ENCODE results near the gene MAD1L1.

MAD1L1 gene

DNA sequence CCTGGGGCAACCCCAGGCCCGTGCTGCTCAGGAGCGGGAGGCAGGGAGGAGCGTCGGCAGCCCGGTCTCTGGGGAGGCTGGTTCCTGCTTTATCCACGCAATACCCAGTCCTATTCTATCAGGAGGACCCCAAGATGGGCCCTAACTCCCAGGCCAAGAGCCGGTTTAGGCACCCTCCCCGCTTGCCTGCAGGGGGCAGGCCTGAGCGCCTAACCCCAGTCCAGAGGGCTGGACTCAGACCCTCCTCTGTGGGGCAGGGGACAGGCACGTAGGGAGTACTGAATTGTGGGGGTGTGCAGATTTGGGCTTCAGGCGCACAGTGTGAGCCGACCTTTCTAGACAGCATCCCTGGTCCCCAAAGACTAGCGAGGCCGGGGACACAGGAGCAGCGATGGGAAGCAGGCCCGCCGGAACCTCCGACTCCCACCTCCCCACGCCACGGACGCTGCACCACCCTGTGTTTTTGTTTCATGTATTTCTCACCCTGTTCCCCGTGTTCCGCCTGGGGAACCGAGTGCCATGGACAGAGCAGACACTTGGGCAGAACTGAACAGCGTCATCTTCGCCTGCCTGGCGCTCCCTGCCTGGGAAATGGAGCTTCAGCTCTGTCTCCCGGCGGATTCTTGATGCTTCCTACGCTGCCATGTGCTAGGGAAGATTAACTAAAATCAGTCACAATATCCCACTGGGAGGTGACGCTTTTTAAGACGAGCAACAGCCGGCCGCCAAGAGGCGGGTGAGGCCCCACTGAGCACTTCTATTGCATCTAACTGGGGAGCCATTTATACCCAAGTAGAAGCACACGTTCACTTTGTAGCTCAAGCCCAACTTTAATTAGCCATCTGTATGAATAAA is 14.6 kb upstream of the MAD1L1 start:
- Histone ChIP-seq H4K20me1 (ENCODE audit: insufficient read depth, low read length) (peaks cover 12% of the 10 kb centered on the region), H3K9ac (ENCODE audit: low read depth, low read length) (no peak overlapping the region), H3K36me3 (ENCODE audit: insufficient read depth, low read length) (peaks cover 65% of the 10 kb centered on the region), H3K4me1 (ENCODE audit: insufficient read depth, low read length) (peaks cover 20% of the 10 kb centered on the region), H3K4me3 (ENCODE audit: low read depth in 1 of 2, low read length in 2 of 2) (no peak overlapping the region), H3K27ac (ENCODE audit: low read length) (no peak overlapping the region), H3K79me2 (ENCODE audit: insufficient read depth, low read length) (peaks cover 27% of the 10 kb centered on the region), H2AFZ (ENCODE audit: low read depth, low read length) (no peak overlapping the region), H3K27me3 (ENCODE audit: insufficient read depth, low read length, poor library complexity) (no peaks in the 10 kb centered on the region), H3K4me2 (ENCODE audit: insufficient read depth, low read length) (no peak overlapping the region), H3K9me3 (ENCODE audit: insufficient read depth, low read length, severe bottlenecking) (no peaks in the 10 kb centered on the region)
- DNase-seq, result no peak
- TF ChIP-seq, protein P1, sequence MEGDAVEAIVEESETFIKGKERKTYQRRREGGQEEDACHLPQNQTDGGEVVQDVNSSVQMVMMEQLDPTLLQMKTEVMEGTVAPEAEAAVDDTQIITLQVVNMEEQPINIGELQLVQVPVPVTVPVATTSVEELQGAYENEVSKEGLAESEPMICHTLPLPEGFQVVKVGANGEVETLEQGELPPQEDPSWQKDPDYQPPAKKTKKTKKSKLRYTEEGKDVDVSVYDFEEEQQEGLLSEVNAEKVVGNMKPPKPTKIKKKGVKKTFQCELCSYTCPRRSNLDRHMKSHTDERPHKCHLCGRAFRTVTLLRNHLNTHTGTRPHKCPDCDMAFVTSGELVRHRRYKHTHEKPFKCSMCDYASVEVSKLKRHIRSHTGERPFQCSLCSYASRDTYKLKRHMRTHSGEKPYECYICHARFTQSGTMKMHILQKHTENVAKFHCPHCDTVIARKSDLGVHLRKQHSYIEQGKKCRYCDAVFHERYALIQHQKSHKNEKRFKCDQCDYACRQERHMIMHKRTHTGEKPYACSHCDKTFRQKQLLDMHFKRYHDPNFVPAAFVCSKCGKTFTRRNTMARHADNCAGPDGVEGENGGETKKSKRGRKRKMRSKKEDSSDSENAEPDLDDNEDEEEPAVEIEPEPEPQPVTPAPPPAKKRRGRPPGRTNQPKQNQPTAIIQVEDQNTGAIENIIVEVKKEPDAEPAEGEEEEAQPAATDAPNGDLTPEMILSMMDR (IDR thresholded peaks at IDR 0.05; ENCODE audit: borderline replicate concordance, extremely low read depth, low read length, poor library complexity, severe bottlenecking), result peak; percentile 70
- no peak for TF ChIP-seq EZH2 (IDR thresholded peaks at IDR 0.05; ENCODE audit: borderline replicate concordance, low read depth, low read length, severe bottlenecking)
- ATAC-seq (ENCODE audit: insufficient read depth, low read depth), result no peak

DNA sequence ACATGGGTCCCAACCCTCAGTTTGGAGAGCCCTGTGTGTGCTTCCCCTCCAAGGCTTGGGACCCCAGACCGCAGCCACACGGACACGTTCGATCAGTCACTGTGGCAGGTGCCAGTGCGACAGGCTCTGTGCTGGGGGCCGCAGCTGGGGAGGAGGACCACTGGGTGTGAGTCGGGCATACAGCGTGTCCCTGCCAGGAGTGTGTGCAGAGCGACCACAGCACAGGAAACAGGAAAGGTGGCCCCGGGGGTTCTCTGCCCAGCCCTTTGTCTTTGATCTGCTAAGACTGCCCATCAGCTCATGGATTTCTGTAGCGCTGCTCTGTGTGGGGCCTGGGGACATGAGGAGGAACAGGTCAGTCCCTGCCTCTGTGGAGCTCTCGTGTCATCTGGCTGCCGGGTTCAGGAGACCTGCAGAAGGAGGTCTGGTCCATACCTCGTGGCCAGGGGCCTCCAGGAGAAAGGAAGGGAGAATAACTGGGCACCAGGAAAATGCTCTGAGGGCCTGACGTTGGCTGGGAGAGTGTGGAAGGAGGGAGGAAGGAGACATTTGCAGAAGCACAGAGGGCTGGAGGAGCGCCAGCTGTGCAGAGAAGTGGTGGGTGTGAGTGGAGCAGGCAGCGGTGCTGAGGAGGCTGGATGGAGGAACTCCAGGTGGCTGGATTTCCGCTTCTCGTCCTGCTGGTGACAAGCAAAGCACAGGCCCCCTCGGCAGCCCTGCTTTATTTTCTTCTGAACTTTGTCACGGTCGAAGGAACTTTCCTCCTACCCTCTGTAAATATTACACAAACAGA is 13.3 kb upstream of the MAD1L1 start:
- Histone ChIP-seq H3K27ac (ENCODE audit: low read length) (no peak overlapping the region), H3K4me2 (ENCODE audit: insufficient read depth, low read length) (no peak overlapping the region), H3K36me3 (ENCODE audit: insufficient read depth, low read length) (peaks cover 53% of the 10 kb centered on the region), H4K20me1 (ENCODE audit: insufficient read depth, low read length) (peaks cover 9% of the 10 kb centered on the region), H2AFZ (ENCODE audit: low read depth, low read length) (no peak overlapping the region), H3K9me3 (ENCODE audit: insufficient read depth, low read length, severe bottlenecking) (no peaks in the 10 kb centered on the region), H3K4me1 (ENCODE audit: insufficient read depth, low read length) (peaks cover 24% of the 10 kb centered on the region), H3K9ac (ENCODE audit: low read depth, low read length) (no peak overlapping the region), H3K79me2 (ENCODE audit: insufficient read depth, low read length) (peaks cover 40% of the 10 kb centered on the region), H3K4me3 (ENCODE audit: low read depth in 1 of 2, low read length in 2 of 2) (no peak overlapping the region), H3K27me3 (ENCODE audit: insufficient read depth, low read length, poor library complexity) (no peaks in the 10 kb centered on the region)
- TF ChIP-seq, protein P1 (IDR thresholded peaks at IDR 0.05; ENCODE audit: borderline replicate concordance, extremely low read depth, low read length, poor library complexity, severe bottlenecking), result no peak
- no peak for TF ChIP-seq EZH2 (IDR thresholded peaks at IDR 0.05; ENCODE audit: borderline replicate concordance, low read depth, low read length, severe bottlenecking)
- DNase-seq (no peak), ATAC-seq (ENCODE audit: insufficient read depth, low read depth) (no peak)

DNA sequence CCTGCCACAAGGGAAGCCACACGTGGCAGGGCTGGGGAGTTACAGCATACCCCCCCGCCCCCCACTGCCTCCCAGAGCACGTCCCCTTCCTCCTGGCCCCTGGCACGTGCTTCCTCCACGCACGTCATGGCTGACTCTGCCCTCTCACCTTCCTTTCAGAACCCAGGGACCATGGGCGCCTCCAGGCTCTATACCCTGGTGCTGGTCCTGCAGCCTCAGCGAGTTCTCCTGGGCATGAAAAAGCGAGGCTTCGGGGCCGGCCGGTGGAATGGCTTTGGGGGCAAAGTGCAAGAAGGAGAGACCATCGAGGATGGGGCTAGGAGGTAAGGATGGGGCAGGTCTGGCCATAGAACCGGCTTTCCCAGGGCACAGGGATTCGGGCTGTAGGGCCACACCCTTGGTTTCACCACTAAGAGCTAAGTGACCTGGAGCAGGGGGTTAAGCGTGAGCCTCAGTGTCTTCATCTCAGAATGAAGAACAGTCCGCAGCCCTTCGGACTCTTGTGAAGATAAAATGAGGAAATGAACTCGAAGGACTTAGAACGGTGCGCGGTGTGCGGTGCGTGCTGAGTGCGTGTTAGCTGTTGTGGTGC is 11.8 kb upstream of the MAD1L1 start:
- H3K4me2 ChIP-seq (ENCODE audit: insufficient read depth, low read length), result peak overlapping the region; percentile 88
- no peak overlapping the region; the same call in 1 of the 2 replicates for H3K9ac ChIP-seq (ENCODE audit: low read depth, low read length)
- H3K27me3 ChIP-seq (ENCODE audit: insufficient read depth, low read length, poor library complexity), result no peaks in the 10 kb centered on the region
- no peak overlapping the region for H3K4me3 ChIP-seq (ENCODE audit: low read depth in 1 of 2, low read length in 2 of 2)
- H3K27ac ChIP-seq (ENCODE audit: low read length), result no peak overlapping the region
- peaks cover 54% of the 10 kb centered on the region for H3K36me3 ChIP-seq (ENCODE audit: insufficient read depth, low read length)
- H4K20me1 ChIP-seq (ENCODE audit: insufficient read depth, low read length), result peaks cover 13% of the 10 kb centered on the region
- H3K9me3 ChIP-seq (ENCODE audit: insufficient read depth, low read length, severe bottlenecking), result no peaks in the 10 kb centered on the region
- ATAC-seq (ENCODE audit: insufficient read depth, low read depth) (no peak), DNase-seq (no peak)
- H2AFZ ChIP-seq (ENCODE audit: low read depth, low read length), result no peak overlapping the region
- H3K79me2 ChIP-seq (ENCODE audit: insufficient read depth, low read length), result peaks cover 56% of the 10 kb centered on the region
- H3K4me1 ChIP-seq (ENCODE audit: insufficient read depth, low read length), result peaks cover 36% of the 10 kb centered on the region
- TF ChIP-seq EZH2 (IDR thresholded peaks at IDR 0.05; ENCODE audit: borderline replicate concordance, low read depth, low read length, severe bottlenecking), result no peak
- TF ChIP-seq, protein P1 (IDR thresholded peaks at IDR 0.05; ENCODE audit: borderline replicate concordance, extremely low read depth, low read length, poor library complexity, severe bottlenecking), result no peak

Measured in DND-41 (cell line).